H9 (cell line): ENCODE measurements around the gene DMPK. TPM values are rescaled to one million over a fixed set of nuclear protein-coding genes. Genes with fewer than 3 reads are reported as not detected.

ENCODE experiments used
- DNase-seq: peaks from one replicate; pipeline ENCODE4 v3.0.0-alpha.2; 2017
- H2AFZ ChIP-seq: one replicate; pipeline ENCODE4 v1.6.1; 2013; ENCODE audit warnings: mild to moderate bottlenecking, low read length, control low read depth, moderate library complexity
- H2AK5ac ChIP-seq: 2 replicates; pipeline ENCODE4 v1.6.1; 2013; ENCODE audit warnings: low read length, control low read depth, mixed read lengths; ENCODE audit not compliant: insufficient read length
- H2BK120ac ChIP-seq: one replicate; pipeline ENCODE4 v1.6.1; 2013; ENCODE audit warnings: low read depth, mild to moderate bottlenecking, low read length, control low read depth, inconsistent platforms; ENCODE audit not compliant: poor library complexity, severe bottlenecking
- H2BK12ac ChIP-seq: 2 replicates; pipeline ENCODE4 v1.6.1; 2013; ENCODE audit warnings: low read length, control low read depth, mixed read lengths, low read depth; ENCODE audit not compliant: insufficient read length
- H2BK15ac ChIP-seq: 2 replicates; pipeline ENCODE4 v1.6.1; 2013; ENCODE audit warnings: low read depth, low read length, control low read depth
- H2BK20ac ChIP-seq: one replicate; pipeline ENCODE4 v1.6.1; 2013; ENCODE audit warnings: low read depth, mild to moderate bottlenecking, low read length, control low read depth, inconsistent platforms; ENCODE audit not compliant: poor library complexity, severe bottlenecking
- H2BK5ac ChIP-seq: 2 replicates; pipeline ENCODE4 v1.6.1; 2013; ENCODE audit warnings: low read length, control low read depth, mixed read lengths; ENCODE audit not compliant: insufficient read length
- H3K14ac ChIP-seq: 2 replicates; pipeline ENCODE4 v1.6.1; 2013; ENCODE audit warnings: low read length, control low read depth; ENCODE audit not compliant: insufficient read depth
- H3K18ac ChIP-seq: 2 replicates; pipeline ENCODE4 v1.6.1; 2013; ENCODE audit warnings: low read depth, mild to moderate bottlenecking, mixed read lengths, low read length, control low read depth; ENCODE audit not compliant: insufficient read length
- H3K23ac ChIP-seq: 2 replicates; pipeline ENCODE4 v1.6.1; 2013; ENCODE audit warnings: low read length, control low read depth, mixed read lengths, low read depth; ENCODE audit not compliant: insufficient read length
- H3K23me2 ChIP-seq: 2 replicates; pipeline ENCODE4 v1.6.1; 2013; ENCODE audit warnings: low read depth, mild to moderate bottlenecking, mixed read lengths, low read length, control low read depth; ENCODE audit not compliant: insufficient read length, poor library complexity, severe bottlenecking
- H3K27ac ChIP-seq: 2 replicates; pipeline ENCODE4 v1.5.1; 2013; ENCODE audit warnings: low read length, control low read depth, mixed read lengths, low read depth; ENCODE audit not compliant: insufficient read length
- H3K27me3 ChIP-seq: 2 replicates; pipeline ENCODE4 v1.6.1; 2013; ENCODE audit warnings: low read length, control low read depth, inconsistent platforms; ENCODE audit not compliant: insufficient read depth
- H3K4ac ChIP-seq: 2 replicates; pipeline ENCODE4 v1.6.1; 2013; ENCODE audit warnings: low read depth, mild to moderate bottlenecking, control low read depth, inconsistent platforms, low read length, moderate library complexity
- H3K4me1 ChIP-seq: 2 replicates; pipeline ENCODE4 v1.6.1; 2013; ENCODE audit warnings: low read length, control low read depth, inconsistent platforms; ENCODE audit not compliant: insufficient read depth
- H3K4me2 ChIP-seq: 2 replicates; pipeline ENCODE4 v1.6.1; 2013; ENCODE audit warnings: low read length, control low read depth, mixed read lengths; ENCODE audit not compliant: insufficient read length, insufficient read depth
- H3K56ac ChIP-seq: 2 replicates; pipeline ENCODE4 v1.6.1; 2013; ENCODE audit warnings: low read depth, mild to moderate bottlenecking, mixed read lengths, low read length, control low read depth; ENCODE audit not compliant: insufficient read length
- H3K79me1 ChIP-seq: 2 replicates; pipeline ENCODE4 v1.6.1; 2013; ENCODE audit warnings: low read depth, mild to moderate bottlenecking, moderate library complexity, low read length, control low read depth, inconsistent platforms; ENCODE audit not compliant: insufficient read depth, poor library complexity, severe bottlenecking
- H3K79me2 ChIP-seq: 2 replicates; pipeline ENCODE4 v1.6.1; 2013; ENCODE audit warnings: low read length, control low read depth, inconsistent platforms; ENCODE audit not compliant: insufficient read depth
- H3K9ac ChIP-seq: 2 replicates; pipeline ENCODE4 v1.6.1; 2013; ENCODE audit warnings: low read length, control low read depth, mixed read lengths; ENCODE audit not compliant: insufficient read length; ENCODE audit errors: extremely low read depth
- H3K9me3 ChIP-seq: one replicate; pipeline ENCODE4 v1.6.1; 2013; ENCODE audit warnings: low read depth, low read length, inconsistent platforms; ENCODE audit not compliant: control insufficient read depth
- H3T11ph ChIP-seq: one replicate; pipeline ENCODE4 v1.6.1; 2013; ENCODE audit warnings: mild to moderate bottlenecking, low read length, control low read depth, inconsistent platforms
- H4K20me1 ChIP-seq: one replicate; pipeline ENCODE4 v1.6.1; 2013; ENCODE audit not compliant: control insufficient read depth, insufficient read length, insufficient read depth
- H4K5ac ChIP-seq: 2 replicates; pipeline ENCODE4 v1.6.1; 2013; ENCODE audit warnings: low read depth, mild to moderate bottlenecking, mixed read lengths, low read length, control low read depth; ENCODE audit not compliant: insufficient read length
- H4K8ac ChIP-seq: replicated peaks from 2 replicates; pipeline ENCODE4 v1.6.1; 2013; ENCODE audit warnings: low read length, control low read depth, mixed read lengths, low read depth; ENCODE audit not compliant: insufficient read length
- H4K91ac ChIP-seq: 2 replicates; pipeline ENCODE4 v1.6.1; 2013; ENCODE audit warnings: low read depth, mild to moderate bottlenecking, moderate library complexity, mixed read lengths, low read length, control low read depth; ENCODE audit not compliant: insufficient read length
- H3K27ac Mint-ChIP-seq, 3 experiments: 2 replicates in 2 of 3; 3 replicates in 1 of 3; pipeline ENCODE4 v1.8.0; 2020 to 2021; ENCODE audit warnings: mixed read lengths in 3 of 3, mild to moderate bottlenecking in 1 of 3, moderate library complexity in 1 of 3
- H3K27me3 Mint-ChIP-seq: 2 replicates; pipeline ENCODE4 v1.8.0; 2021; ENCODE audit warnings: low read depth, mild to moderate bottlenecking, moderate library complexity, mixed read lengths
- H3K36me3 Mint-ChIP-seq, 3 experiments: 2 replicates in 2 of 3; 3 replicates in 1 of 3; pipeline ENCODE4 v1.8.0; 2020 to 2021; ENCODE audit warnings: low read depth in 3 of 3, mixed read lengths in 3 of 3; ENCODE audit not compliant: insufficient read depth in 1 of 3
- H3K4me1 Mint-ChIP-seq, 2 experiments: 2 replicates each; pipeline ENCODE4 v1.8.0; 2020; ENCODE audit warnings: mixed read lengths in 2 of 2
- H3K4me3 Mint-ChIP-seq, 2 experiments: 2 replicates in 1 of 2; 3 replicates in 1 of 2; pipeline ENCODE4 v1.8.0; 2020 to 2021; ENCODE audit warnings: mild to moderate bottlenecking in 2 of 2, mixed read lengths in 2 of 2, moderate library complexity in 1 of 2
- H3K9me3 Mint-ChIP-seq, 2 experiments: 2 replicates in 1 of 2; 3 replicates in 1 of 2; pipeline ENCODE4 v1.8.0; 2020; ENCODE audit warnings: mild to moderate bottlenecking in 2 of 2, mixed read lengths in 2 of 2, moderate library complexity in 1 of 2
- CTCF ChIP-seq: fragments of 200-600 bp; sonication (generic); conservative IDR thresholded peaks from 3 replicates; pipeline ENCODE4 v1.8.0; 2021; ENCODE audit warnings: antibody characterized with exemption, mild to moderate bottlenecking
- WGBS: extraction: QIAGEN DNeasy Blood & Tissue Kit; methylation state at CpG from one replicate; pipeline ENCODE4 v1.1.7; 2013; ENCODE audit warnings: missing lambda C conversion rate, low lambda C conversion rate, mixed read lengths; ENCODE audit not compliant: insufficient read length; ENCODE audit errors: extremely low coverage; 5-methylcytosine and 5-hydroxymethylcytosine counted together
- total RNA-seq: library from RNA; stranded (reverse); gene quantifications from 2 replicates; pipeline ENCODE4 v1.2.1, GENCODE V29; 2021

The DMPK gene
- total RNA-seq, 1 experiment from 2014 or later: 67.4 TPM

GRCh38 chr19:45814851-45815480, 32.7 kb upstream of the DMPK start, which contains the start of gene RSPH6A:
Gene RSPH6A, minus strand, starts transcription at chr19:45815308. Its CDS starts 132 bp downstream, at chr19:45815176.
- peak within 1 kb of the TSS; percentile 63 for H3K9ac ChIP-seq
- peak within 1 kb of the TSS; percentile 33; the same call in 1 of the 2 replicates for H3K4ac ChIP-seq

More at GRCh38 chr19:45814851-45815480, 32.7 kb upstream of the DMPK start, which contains the start of gene RSPH6A:
- Histone ChIP-seq H4K91ac (no peak within 1 kb of the TSS), H2BK5ac (no peak within 1 kb of the TSS), H3K79me1 (no peaks in the 10 kb centered on the region), H3K79me2 (no peaks in the 10 kb centered on the region), H3K9me3 (no peaks in the 10 kb centered on the region), H3K14ac (peak within 1 kb of the TSS; percentile 92), H4K8ac (no peak within 1 kb of the TSS), H2AFZ (no peak within 1 kb of the TSS), H3K56ac (no peak within 1 kb of the TSS), H3K27me3 (no peaks in the 10 kb centered on the region), H2BK20ac (no peak within 1 kb of the TSS), H2BK120ac (peak within 1 kb of the TSS; percentile 56), H4K5ac (peak within 1 kb of the TSS; percentile 34), H2AK5ac (no peak within 1 kb of the TSS), H3K18ac (peak within 1 kb of the TSS; percentile 84), H3K23me2 (peaks cover 13% of the 10 kb centered on the region), H3K23ac (no peak within 1 kb of the TSS), H3K4me1 (0 out of 2 replicates have a peak, but pooled peaks cover 1% of the 10 kb centered on the region), H2BK12ac (no peak within 1 kb of the TSS), H4K20me1 (no peaks in the 10 kb centered on the region), H3K27ac (peak within 1 kb of the TSS; percentile 43), H3T11ph (no peak within 1 kb of the TSS), H2BK15ac (no peak within 1 kb of the TSS), H3K4me2 (peak within 1 kb of the TSS; percentile 12)
- no peak for TF ChIP-seq CTCF
- H3K27me3 Mint-ChIP-seq: peaks cover 7% of the 10 kb centered on the region
- H3K36me3 Mint-ChIP-seq: peaks cover 1 to 16% (median 14%) of the 10 kb centered on the region in 3 experiments; a peak in 5 of 7 replicates
- H3K4me1 Mint-ChIP-seq: peaks cover 24 to 39% of the 10 kb centered on the region in 2 experiments
- peak within 1 kb of the TSS; percentile 85 to 95 for H3K4me3 Mint-ChIP-seq
- H3K27ac Mint-ChIP-seq: peak within 1 kb of the TSS; percentile 95 to 97 (median 95)
- WGBS: no CpG with 5 or more reads among the region's 40 CpGs
- peak; percentile 68 for DNase-seq
- no peaks in the 10 kb centered on the region for H3K9me3 Mint-ChIP-seq
